ENCODE results near the gene SEZ6L. TPM values are rescaled to one million over a fixed set of nuclear protein-coding genes. Genes with fewer than 3 reads are reported as not detected.
A peak's percentile ranks its signal among the peaks of the same experiment; 100 is the strongest.

The SEZ6L gene
- total and polyA plus RNA-seq, 12 donors, result 0.17 to 16.3 (median 3.9) TPM; not detected in 1

DNA sequence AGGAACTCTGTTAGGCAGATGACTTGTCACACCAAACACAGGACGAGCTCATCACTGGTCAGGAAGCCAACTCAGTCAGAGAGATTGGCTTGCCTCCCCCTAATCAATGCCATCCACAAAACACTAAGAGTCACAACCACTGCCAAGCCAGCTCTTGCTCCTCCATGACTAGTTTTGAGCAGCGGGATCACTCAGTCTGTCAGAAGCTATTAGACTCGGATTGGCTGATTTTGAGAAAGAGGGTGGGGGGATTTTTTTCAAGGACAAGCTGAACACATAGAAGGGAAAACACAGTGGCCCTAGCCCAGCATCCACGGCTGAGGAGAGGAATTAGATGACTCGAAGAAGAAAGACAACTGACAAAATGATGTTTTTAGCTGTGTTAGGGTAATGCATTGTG, 55.9 kb downstream of the SEZ6L start:
- 68 to 90% (median 71%) methylated on average over 5 of the region's 5 CpGs for WGBS, 4 donors
- no peak for DNase-seq
- intact Hi-C loops (cut with DNase I), result no loop called here
- H3K4me1 ChIP-seq (replicated peaks in 1 of 2), result no peaks in the 10 kb centered on the region
- no peaks in the 10 kb centered on the region for H3K9me3 ChIP-seq (replicated peaks in 1 of 3)
- H3K27me3 ChIP-seq, result peaks cover 3% of the 10 kb centered on the region
- H3K27ac ChIP-seq, result no peak overlapping the region
- H3K4me3 ChIP-seq, result no peak overlapping the region
- TF ChIP-seq POLR2A (IDR thresholded peaks at IDR 0.05) (no peak), CTCF (IDR thresholded peaks at IDR 0.05) (no peak)
- H3K36me3 ChIP-seq (replicated peaks in 1 of 2), result no peaks in the 10 kb centered on the region

GRCh38 chr22:26226538-26227297, 57.5 kb downstream of the SEZ6L start:
- Histone ChIP-seq H3K4me3 (no peak overlapping the region), H3K9me3 (replicated peaks in 1 of 3) (no peaks in the 10 kb centered on the region), H3K27me3 (peaks cover 3% of the 10 kb centered on the region), H3K4me1 (replicated peaks in 1 of 2) (peaks cover 0 to 5% of the 10 kb centered on the region in 2 donors), H3K36me3 (replicated peaks in 1 of 2) (no peaks in the 10 kb centered on the region), H3K27ac (no peak overlapping the region)
- no peak for DNase-seq
- TF ChIP-seq POLR2A (IDR thresholded peaks at IDR 0.05), result no peak
- no peak for TF ChIP-seq CTCF (IDR thresholded peaks at IDR 0.05)
- 85 to 89% (median 87%) methylated on average over 7 of the region's 7 CpGs for WGBS, 4 donors
- intact Hi-C loops (cut with DNase I), result no loop called here

GRCh38 chr22:26229910-26230309, 60.6 kb downstream of the SEZ6L start:
- intact Hi-C loops (cut with DNase I), result no loop called here
- Histone ChIP-seq H3K4me1 (replicated peaks in 1 of 2) (peaks cover 0 to 5% of the 10 kb centered on the region in 2 donors), H3K9me3 (replicated peaks in 1 of 3) (no peaks in the 10 kb centered on the region), H3K27ac (no peak overlapping the region), H3K27me3 (no peaks in the 10 kb centered on the region), H3K4me3 (no peak overlapping the region), H3K36me3 (replicated peaks in 1 of 2) (no peaks in the 10 kb centered on the region)
- 81 to 92% (median 89%) methylated on average over 2 to 4 of the region's 4 CpGs for WGBS, 4 donors
- TF ChIP-seq CTCF (IDR thresholded peaks at IDR 0.05) (no peak), POLR2A (IDR thresholded peaks at IDR 0.05) (no peak)
- no peak for DNase-seq

DNA sequence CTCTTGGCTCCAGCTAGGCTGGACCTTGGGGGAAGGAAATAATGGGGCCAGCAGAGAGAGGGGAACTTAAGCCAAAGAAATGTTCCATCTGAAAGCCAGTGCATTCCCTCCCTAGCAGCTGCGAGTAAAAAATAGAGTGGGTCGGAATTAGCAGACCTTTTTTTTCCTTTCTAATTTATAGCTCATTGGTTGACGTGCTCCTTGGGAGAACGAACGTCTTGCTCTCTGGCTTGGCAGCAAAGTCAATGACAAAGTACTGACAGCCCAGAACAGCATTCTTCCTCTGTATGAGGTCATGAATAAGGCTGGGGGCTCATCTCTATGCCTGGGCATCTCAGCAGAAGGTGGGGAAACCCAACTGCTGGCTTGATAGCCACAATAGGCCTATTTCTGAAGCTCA, 65.0 kb downstream of the SEZ6L start:
- Histone ChIP-seq H3K4me1 (replicated peaks in 1 of 2) (peaks cover 4 to 21% of the 10 kb centered on the region in 2 donors), H3K9me3 (replicated peaks in 1 of 3) (no peaks in the 10 kb centered on the region), H3K27me3 (no peaks in the 10 kb centered on the region), H3K36me3 (replicated peaks in 1 of 2) (no peaks in the 10 kb centered on the region), H3K27ac (no peak overlapping the region), H3K4me3 (no peak overlapping the region)
- intact Hi-C loops (cut with DNase I), result no loop called here
- peak in 1 of 7 donors; percentile 2 for DNase-seq
- 8 to 23% (median 11%) methylated on average over 5 of the region's 5 CpGs for WGBS, 4 donors
- TF ChIP-seq POLR2A (IDR thresholded peaks at IDR 0.05), result no peak

Data from adrenal gland (tissue), 12 donors.